Lower lobe of right lung (tissue), 2 donors: ENCODE measurements around the gene DHRS2. TPM values are rescaled to one million over a fixed set of nuclear protein-coding genes. Genes with fewer than 3 reads are reported as not detected.
"Not testable (repeated sequence)": the region's sequence is repeated elsewhere in the genome, so short reads cannot be mapped to it uniquely, and the experiment has no call there.

Source experiments
- ATAC-seq, 2 donors: fragments of 200-7000 bp; cut with Tn5 transposase; one replicate each; pipeline ENCODE4 v1.9.1; 2020 to 2022; ENCODE audit warnings: mild to moderate bottlenecking in 2 of 2, moderate library complexity in 2 of 2
- DNase-seq: peaks from one replicate; pipeline ENCODE4 v3.0.0-alpha.2; 2020
- H3K27ac ChIP-seq: fragments of 200-600 bp; one replicate; pipeline ENCODE4 v1.8.0; 2022
- H3K27me3 ChIP-seq: fragments of 200-600 bp; one replicate; pipeline ENCODE4 v1.8.0; 2022; ENCODE audit warnings: low read depth
- H3K36me3 ChIP-seq: fragments of 200-600 bp; one replicate; pipeline ENCODE4 v1.8.0; 2022; ENCODE audit warnings: mild to moderate bottlenecking
- H3K4me1 ChIP-seq: fragments of 200-600 bp; one replicate; pipeline ENCODE4 v1.8.0; 2022
- H3K4me3 ChIP-seq: fragments of 200-600 bp; one replicate; pipeline ENCODE4 v1.8.0; 2022; ENCODE audit warnings: mild to moderate bottlenecking
- H3K9me3 ChIP-seq: fragments of 200-600 bp; one replicate; pipeline ENCODE4 v1.8.0; 2022
- intact Hi-C: fragments of 100-400 bp; cut with DNase I; formaldehyde crosslinking; loops from one replicate; pipeline ENCODE4 v1.11.0; 2022
- total RNA-seq: library from RNA; stranded (reverse); fragmentation: NEBNext Ultra II Directional; extraction: Animal tissue kit (Norgen Biotek cat#: 25700); gene quantifications from one replicate; pipeline ENCODE4 v1.2.1, GENCODE V29; 2021
- TF ChIP-seq, protein P1 (sequence below): fragments of 200-600 bp; IDR thresholded peaks from one replicate; pipeline ENCODE4 v1.8.0; 2022; ENCODE audit warnings: antibody characterized with exemption, mild to moderate bottlenecking
- donor health status: DM: no; HTN: yes; CAD: no; lungs with severe emphysema.

The DHRS2 gene
- total RNA-seq, 1 donor from 2014 or later = 1.2 TPM

DNA sequence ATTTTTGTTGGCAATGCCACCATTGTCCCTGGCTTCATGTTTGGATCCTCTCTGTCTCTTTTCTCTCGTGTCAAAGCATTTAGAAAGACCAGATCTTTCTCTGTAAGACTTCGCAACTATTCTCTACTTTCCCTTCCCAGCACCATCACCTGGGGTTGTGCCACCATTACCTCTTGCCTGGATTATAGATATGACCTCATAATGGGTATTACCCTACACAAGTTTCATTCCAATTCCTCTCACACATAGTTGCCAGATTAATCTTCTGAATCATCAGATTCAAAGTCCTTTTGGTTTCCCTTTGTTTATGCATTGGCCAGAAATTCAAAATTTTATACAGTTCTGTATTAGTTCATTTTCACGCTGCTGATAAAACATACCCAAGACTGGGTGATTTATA is 27.2 kb upstream of the DHRS2 start:
- ATAC-seq (no peak), DNase-seq (no peak)
- TF ChIP-seq, protein P1, sequence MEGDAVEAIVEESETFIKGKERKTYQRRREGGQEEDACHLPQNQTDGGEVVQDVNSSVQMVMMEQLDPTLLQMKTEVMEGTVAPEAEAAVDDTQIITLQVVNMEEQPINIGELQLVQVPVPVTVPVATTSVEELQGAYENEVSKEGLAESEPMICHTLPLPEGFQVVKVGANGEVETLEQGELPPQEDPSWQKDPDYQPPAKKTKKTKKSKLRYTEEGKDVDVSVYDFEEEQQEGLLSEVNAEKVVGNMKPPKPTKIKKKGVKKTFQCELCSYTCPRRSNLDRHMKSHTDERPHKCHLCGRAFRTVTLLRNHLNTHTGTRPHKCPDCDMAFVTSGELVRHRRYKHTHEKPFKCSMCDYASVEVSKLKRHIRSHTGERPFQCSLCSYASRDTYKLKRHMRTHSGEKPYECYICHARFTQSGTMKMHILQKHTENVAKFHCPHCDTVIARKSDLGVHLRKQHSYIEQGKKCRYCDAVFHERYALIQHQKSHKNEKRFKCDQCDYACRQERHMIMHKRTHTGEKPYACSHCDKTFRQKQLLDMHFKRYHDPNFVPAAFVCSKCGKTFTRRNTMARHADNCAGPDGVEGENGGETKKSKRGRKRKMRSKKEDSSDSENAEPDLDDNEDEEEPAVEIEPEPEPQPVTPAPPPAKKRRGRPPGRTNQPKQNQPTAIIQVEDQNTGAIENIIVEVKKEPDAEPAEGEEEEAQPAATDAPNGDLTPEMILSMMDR = no peak
- intact Hi-C loops = no loop called here
- Histone ChIP-seq H3K27me3 (no peaks in the 10 kb centered on the region), H3K4me1 (peaks cover 3% of the 10 kb centered on the region), H3K4me3 (no peak overlapping the region), H3K9me3 (no peaks in the 10 kb centered on the region), H3K36me3 (no peaks in the 10 kb centered on the region), H3K27ac (no peak overlapping the region)

DNA sequence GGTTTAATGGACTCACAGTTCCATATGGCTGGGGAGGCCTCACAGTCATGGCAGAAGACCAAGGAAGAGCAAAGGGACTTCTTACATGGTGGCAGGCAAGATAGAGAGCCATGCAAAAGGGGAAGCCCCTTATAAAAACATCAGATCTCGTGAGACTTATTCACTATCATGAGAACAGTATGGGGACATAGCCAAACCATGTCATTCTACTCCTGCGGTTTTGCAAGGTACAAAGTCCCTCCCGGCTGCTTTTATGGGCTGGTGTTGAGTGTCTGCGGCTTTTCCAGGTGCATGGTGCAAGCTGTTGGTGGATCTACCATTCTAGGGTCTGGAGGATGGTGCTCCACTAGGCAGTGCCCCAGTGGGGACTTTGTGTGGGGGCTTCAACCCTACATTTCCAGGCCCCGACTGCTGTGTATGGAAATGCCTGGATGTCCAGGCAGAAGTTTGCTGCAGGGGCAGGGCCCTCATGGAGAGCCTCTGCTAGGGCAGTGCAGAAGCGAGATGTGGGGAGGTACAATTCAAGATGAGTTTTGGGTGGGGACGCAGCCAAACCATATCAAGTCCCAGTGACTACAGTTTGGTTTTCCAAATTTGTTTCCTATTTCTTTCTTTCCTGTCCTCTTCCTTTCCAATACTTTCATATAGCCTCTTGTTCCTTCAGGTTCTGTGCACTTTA is 26.6 kb upstream of the DHRS2 start:
- H3K36me3 ChIP-seq, intact Hi-C loops, DNase-seq, ATAC-seq, H3K4me1 ChIP-seq, H3K4me3 ChIP-seq, H3K27ac ChIP-seq, H3K27me3 ChIP-seq, H3K9me3 ChIP-seq: not testable (repeated sequence)

DNA sequence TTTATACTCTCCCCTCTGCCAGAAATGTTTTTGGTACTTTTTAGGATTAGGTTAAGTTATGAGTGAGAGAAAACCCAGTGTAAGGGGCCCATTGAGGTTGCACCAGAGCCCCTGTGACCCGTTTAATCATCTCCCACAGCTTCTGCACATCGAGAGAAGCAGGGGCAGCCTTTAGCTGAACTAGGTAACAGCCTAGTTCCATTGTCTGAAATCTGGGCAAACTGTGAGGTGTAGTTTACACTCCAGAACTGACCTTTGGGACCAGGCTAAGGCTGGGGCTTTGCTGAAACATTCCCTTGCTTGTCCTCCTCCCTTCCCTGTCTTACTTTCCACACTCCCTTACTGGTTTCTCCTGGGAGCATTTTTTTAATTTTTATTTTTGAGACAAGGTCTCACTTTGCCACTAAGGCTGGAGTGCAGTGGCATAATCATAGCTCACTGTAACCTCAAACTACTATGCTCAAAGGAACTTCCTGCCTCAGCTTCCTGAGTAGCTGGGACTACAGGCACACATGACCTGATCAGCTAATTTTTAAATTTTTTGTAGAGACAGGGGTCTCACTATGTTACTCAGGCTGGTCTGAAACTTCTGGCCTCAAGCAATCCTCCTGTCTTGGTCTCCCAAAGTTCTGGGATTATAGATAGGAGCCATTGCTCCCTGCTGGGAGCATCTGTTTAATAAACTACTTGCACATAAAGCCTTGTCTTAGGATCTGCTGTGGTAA is 25.9 kb upstream of the DHRS2 start:
- peak overlapping the region; percentile 67 for H3K27ac ChIP-seq
- peaks cover 3% of the 10 kb centered on the region for H3K4me1 ChIP-seq
- ATAC-seq = no peak

DNA sequence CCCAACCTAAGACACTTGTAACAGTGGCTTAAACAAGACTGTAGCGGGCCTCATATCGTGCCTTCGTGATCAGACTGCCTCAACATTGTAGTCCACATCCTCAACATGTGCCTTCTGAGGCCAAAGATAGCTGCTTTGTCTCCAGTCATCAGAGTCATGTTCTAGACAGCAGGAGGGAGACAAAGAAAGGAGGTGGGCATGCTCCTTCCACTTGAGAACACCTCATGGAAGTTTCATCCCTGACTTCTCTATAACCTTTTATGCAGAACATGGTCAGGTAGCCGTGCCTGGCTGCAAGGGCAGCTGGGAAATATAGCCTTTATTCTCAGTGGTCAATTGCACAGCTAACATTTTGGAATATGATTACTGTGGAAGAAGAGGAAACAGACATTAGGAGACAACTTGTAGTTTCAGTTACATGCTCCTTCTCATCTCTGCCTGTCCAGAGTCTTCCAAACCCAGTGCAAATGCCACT is 25.3 kb upstream of the DHRS2 start:
- DNase-seq = no peak
- Histone ChIP-seq H3K4me3 (no peak overlapping the region), H3K4me1 (peaks cover 3% of the 10 kb centered on the region), H3K27ac (peak overlapping the region; percentile 67), H3K27me3 (no peaks in the 10 kb centered on the region), H3K9me3 (no peaks in the 10 kb centered on the region), H3K36me3 (no peaks in the 10 kb centered on the region)
- intact Hi-C loops = no loop called here
- TF ChIP-seq, protein P1 = no peak
- no peak for ATAC-seq

More for the DNA sequence above, 25.9 kb upstream of the DHRS2 start:
- no peaks in the 10 kb centered on the region for H3K9me3 ChIP-seq
- no peak overlapping the region for H3K4me3 ChIP-seq
- TF ChIP-seq, protein P1 = no peak
- no peaks in the 10 kb centered on the region for H3K36me3 ChIP-seq
- no peak for DNase-seq
- intact Hi-C loops = no loop called here
- H3K27me3 ChIP-seq = no peaks in the 10 kb centered on the region

DNA sequence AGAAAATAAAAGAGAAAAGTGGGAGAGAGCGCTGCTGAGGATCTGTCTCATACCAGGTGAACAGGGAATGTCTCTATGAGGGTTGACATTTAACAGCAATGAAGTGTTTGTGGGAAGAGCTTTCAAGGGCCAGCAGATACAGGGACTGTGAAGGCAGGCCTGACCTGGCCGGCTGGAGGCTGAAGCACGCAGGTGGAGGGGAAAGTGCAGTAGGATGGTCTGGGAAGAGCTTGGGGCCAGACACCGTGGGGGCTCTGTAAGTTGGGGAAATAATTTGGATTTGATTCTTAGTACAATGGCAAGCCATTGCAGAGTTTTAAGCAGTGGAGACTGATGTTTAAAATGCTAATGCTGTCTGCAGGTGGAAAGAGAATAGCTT is 23.8 kb upstream of the DHRS2 start:
- Histone ChIP-seq H3K4me3 (peak overlapping the region; percentile 38), H3K27me3 (no peaks in the 10 kb centered on the region), H3K27ac (peak overlapping the region; percentile 67), H3K4me1 (peaks cover 3% of the 10 kb centered on the region), H3K36me3 (no peaks in the 10 kb centered on the region), H3K9me3 (no peaks in the 10 kb centered on the region)
- peak; percentile 66 to 84 for ATAC-seq
- TF ChIP-seq, protein P1 = no peak
- intact Hi-C loops = no loop called here
- DNase-seq = no peak

DNA sequence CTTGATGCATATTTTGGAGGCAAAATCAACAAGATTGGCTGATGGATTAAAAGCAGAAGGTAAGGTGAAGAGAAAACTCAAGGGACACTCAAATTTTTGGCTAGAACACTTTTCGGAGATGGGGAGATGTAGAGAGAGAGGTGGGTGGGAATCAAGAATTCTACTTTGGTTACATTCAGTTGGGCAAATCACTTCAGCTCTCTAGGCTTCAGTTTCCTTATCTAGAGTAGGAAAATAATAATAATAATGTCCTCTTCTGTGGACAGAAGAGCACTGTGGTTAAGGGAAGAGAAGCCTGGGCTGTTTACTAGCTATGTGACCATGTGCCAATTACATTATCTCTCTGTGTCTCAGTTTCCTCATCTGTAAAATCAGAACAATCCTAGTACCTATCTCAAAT is 23.4 kb upstream of the DHRS2 start:
- no peaks in the 10 kb centered on the region for H3K9me3 ChIP-seq
- peak overlapping the region; percentile 38 for H3K4me3 ChIP-seq
- H3K36me3 ChIP-seq = no peaks in the 10 kb centered on the region
- ATAC-seq = no peak
- no peaks in the 10 kb centered on the region for H3K27me3 ChIP-seq
- H3K27ac ChIP-seq = peak overlapping the region; percentile 67
- intact Hi-C loops = no loop called here
- TF ChIP-seq, protein P1 = no peak
- DNase-seq = no peak
- H3K4me1 ChIP-seq = peaks cover 3% of the 10 kb centered on the region
